ENCODE data around the gene CALN1. TPM values are rescaled to one million over a fixed set of nuclear protein-coding genes. Genes with fewer than 3 reads are reported as not detected.

CALN1 gene
- total RNA-seq, 1 donor from 2014 or later, result 1.9 TPM

DNA sequence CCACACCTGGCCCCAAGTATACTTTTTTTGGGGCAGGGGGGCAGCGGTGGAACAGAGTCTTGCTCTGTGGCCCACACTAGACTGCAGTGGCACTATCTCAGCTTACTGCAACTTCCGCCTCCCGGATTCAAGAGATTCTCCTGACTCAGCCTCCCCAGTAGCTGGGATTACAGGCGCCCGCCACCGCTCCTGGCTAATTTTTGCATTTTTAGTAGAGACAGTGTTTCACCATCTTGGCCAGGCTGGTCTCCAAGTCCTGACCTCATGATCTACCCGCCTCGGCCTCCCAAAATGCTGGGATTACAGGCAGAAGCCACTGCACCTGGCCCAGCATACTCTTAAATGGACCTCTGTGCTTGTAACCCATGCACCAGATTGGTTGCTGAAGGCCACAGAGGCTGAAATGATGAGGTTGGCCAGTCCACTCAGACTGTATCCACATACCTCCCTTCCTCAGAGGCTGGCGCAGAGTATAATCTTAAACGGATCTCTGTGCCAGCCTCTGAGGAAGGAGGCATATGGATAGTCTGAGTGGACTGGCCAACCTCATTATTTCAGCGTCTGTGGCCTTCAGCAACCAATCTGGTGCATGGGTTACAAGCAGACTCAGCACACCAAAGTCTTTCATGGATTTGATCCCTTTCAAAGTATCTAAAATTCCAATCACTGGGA lies 3.0 kb downstream of the CALN1 start:
- DNase-seq (ENCODE audit: extremely low spot score, unreplicated experiment), result no peak
- TF ChIP-seq CTCF (conservative IDR thresholded peaks at IDR 0.05), result no peak
- Mint-ChIP-seq H3K4me3 (no peak overlapping the region), H3K36me3 (no peaks in the 10 kb centered on the region), H3K9me3 (no peaks in the 10 kb centered on the region), H3K4me1 (ENCODE audit: unreplicated experiment) (no peaks in the 10 kb centered on the region), H3K27me3 (peaks cover 4% of the 10 kb centered on the region), H3K27ac (no peak overlapping the region)

GRCh38 chr7:72406820-72407403 lies 5.2 kb downstream of the CALN1 start:
- TF ChIP-seq CTCF (conservative IDR thresholded peaks at IDR 0.05), result no peak
- H3K4me1 Mint-ChIP-seq (ENCODE audit: unreplicated experiment), result no peaks in the 10 kb centered on the region
- peaks cover 12% of the 10 kb centered on the region for H3K27me3 Mint-ChIP-seq
- no peaks in the 10 kb centered on the region for H3K36me3 Mint-ChIP-seq
- no peak overlapping the region for H3K4me3 Mint-ChIP-seq
- no peak overlapping the region for H3K27ac Mint-ChIP-seq
- DNase-seq (ENCODE audit: extremely low spot score, unreplicated experiment), result no peak
- no peaks in the 10 kb centered on the region for H3K9me3 Mint-ChIP-seq

DNA sequence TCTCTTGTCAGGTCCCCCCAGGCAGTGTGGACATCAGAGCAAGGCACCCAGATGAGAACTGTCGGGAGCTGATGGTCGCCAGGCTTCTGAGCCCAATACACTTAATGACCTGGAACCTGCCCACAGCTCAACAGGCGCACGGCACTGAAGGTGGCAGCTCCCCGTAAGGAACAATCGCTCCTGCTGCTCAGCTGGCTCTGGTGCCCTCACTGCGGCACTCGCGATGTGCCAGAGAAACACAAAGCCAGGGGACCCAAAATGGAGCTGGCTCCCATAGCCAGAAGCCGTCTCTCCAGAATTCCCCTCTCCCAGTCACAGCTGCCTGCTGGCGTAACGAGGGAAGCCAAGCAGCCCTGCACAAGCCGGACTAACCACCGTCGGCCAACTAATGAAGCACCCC lies 6.3 kb downstream of the CALN1 start:
- Mint-ChIP-seq H3K27ac (no peak overlapping the region), H3K36me3 (no peaks in the 10 kb centered on the region), H3K4me1 (ENCODE audit: unreplicated experiment) (no peaks in the 10 kb centered on the region), H3K9me3 (no peaks in the 10 kb centered on the region), H3K27me3 (peaks cover 15% of the 10 kb centered on the region), H3K4me3 (no peak overlapping the region)
- DNase-seq (ENCODE audit: extremely low spot score, unreplicated experiment), result no peak
- TF ChIP-seq CTCF (conservative IDR thresholded peaks at IDR 0.05), result no peak

- Mint-ChIP-seq H3K27me3 (peaks cover 15% of the 10 kb centered on the region), H3K4me3 (no peak overlapping the region), H3K9me3 (no peaks in the 10 kb centered on the region), H3K27ac (no peak overlapping the region), H3K4me1 (ENCODE audit: unreplicated experiment) (no peaks in the 10 kb centered on the region), H3K36me3 (no peaks in the 10 kb centered on the region)
- no peak for DNase-seq (ENCODE audit: extremely low spot score, unreplicated experiment)
- TF ChIP-seq CTCF (conservative IDR thresholded peaks at IDR 0.05), result no peak
Measured at GRCh38 chr7:72405418-72405817, 6.7 kb downstream of the CALN1 start.

DNA sequence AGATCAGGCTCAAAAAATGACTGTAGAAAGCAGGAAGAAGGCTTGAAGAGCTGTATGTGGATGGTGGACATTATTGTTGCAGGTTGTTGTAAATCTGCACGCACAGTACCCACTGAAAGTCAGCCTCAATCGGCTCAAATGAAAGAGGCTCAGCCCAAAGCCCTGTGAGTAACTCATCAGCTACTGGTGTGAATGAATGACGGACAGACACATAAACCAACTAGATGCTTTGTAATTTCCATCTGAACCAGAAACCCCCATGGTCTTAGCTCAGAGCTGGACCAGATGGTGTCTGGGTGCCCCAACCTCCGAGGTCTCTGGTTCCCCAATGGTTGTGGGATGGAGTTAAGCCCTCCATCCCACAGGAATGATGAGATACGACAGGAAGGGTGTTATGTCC lies 7.4 kb downstream of the CALN1 start:
- H3K27ac Mint-ChIP-seq, result no peak overlapping the region
- TF ChIP-seq CTCF (conservative IDR thresholded peaks at IDR 0.05), result no peak
- DNase-seq (ENCODE audit: extremely low spot score, unreplicated experiment), result no peak
- no peak overlapping the region for H3K4me3 Mint-ChIP-seq
- no peaks in the 10 kb centered on the region for H3K36me3 Mint-ChIP-seq
- H3K27me3 Mint-ChIP-seq, result peaks cover 15% of the 10 kb centered on the region
- H3K9me3 Mint-ChIP-seq, result no peaks in the 10 kb centered on the region
- H3K4me1 Mint-ChIP-seq (ENCODE audit: unreplicated experiment), result no peaks in the 10 kb centered on the region

Measured in type B pancreatic cell (in vitro differentiated cells).